ENCODE measurements around the gene SUPT3H. TPM values are rescaled to one million over a fixed set of nuclear protein-coding genes. Genes with fewer than 3 reads are reported as not detected.

Gene SUPT3H
- total RNA-seq, 1 donor from 2014 or later: 2.6 TPM

DNA sequence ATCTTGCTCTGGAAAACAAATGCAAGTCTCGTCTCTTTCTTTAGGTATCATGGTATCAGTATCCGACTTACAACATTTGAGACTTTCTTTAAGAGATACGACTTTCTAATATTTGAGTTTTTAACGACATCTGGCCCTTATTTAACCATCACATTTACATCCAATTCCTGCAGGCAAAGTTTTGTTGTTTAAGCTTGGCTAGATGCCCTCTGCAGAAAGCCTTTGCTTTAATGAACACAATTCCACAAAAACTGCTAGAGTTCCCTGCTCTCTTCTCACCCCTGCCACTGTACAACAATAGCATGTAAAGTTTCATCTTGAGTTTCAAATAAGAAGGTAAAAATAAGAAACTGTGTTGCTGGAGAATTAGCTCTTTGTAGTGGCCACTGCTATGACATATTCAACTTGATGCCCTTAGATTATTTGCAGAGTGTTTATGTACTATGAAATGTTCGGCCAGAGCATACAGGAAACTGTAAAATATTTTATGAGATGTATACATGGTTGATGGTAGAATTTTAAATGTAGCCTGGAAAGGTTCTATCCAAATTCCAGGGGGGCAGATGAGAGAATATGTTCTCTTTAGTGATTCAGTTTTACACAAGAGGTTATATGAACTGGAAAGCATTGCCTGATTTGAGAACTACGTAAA is 551.6 kb downstream of the SUPT3H start:
- Histone ChIP-seq H3K36me3 (no peaks in the 10 kb centered on the region), H3K27me3 (ENCODE audit: low read depth) (no peaks in the 10 kb centered on the region), H3K9me3 (replicated peaks) (no peaks in the 10 kb centered on the region), H3K4me1 (no peaks in the 10 kb centered on the region), H3K27ac (replicated peaks) (no peak overlapping the region), H3K4me3 (no peak overlapping the region)
- intact Hi-C loops (cut with micrococcal nuclease): no loop called here
- no peak for DNase-seq
- TF ChIP-seq, protein P1, sequence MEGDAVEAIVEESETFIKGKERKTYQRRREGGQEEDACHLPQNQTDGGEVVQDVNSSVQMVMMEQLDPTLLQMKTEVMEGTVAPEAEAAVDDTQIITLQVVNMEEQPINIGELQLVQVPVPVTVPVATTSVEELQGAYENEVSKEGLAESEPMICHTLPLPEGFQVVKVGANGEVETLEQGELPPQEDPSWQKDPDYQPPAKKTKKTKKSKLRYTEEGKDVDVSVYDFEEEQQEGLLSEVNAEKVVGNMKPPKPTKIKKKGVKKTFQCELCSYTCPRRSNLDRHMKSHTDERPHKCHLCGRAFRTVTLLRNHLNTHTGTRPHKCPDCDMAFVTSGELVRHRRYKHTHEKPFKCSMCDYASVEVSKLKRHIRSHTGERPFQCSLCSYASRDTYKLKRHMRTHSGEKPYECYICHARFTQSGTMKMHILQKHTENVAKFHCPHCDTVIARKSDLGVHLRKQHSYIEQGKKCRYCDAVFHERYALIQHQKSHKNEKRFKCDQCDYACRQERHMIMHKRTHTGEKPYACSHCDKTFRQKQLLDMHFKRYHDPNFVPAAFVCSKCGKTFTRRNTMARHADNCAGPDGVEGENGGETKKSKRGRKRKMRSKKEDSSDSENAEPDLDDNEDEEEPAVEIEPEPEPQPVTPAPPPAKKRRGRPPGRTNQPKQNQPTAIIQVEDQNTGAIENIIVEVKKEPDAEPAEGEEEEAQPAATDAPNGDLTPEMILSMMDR (IDR thresholded peaks at IDR 0.05; ENCODE audit: borderline replicate concordance): no peak

DNA sequence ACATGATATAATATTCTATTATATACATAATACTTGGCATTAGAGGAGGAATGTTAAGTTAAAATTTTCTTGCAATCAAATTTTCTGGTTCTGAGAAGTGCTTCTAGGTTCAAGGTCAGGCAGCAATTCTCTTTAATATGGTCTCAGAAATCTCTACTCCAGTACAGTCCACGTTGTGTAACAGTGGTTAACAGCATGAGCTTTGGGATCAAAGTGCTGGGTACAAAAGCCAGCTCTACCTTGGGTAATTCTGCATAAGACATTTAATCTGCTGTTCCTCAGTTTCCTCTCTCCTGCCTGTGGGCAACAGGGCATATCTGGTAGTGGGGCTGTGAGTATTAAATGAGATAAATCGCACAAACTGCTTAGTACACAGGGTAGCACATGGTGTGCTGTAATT is 552.5 kb downstream of the SUPT3H start:
- H3K27me3 ChIP-seq (ENCODE audit: low read depth): no peaks in the 10 kb centered on the region
- H3K4me1 ChIP-seq: no peaks in the 10 kb centered on the region
- H3K36me3 ChIP-seq: no peaks in the 10 kb centered on the region
- H3K27ac ChIP-seq (replicated peaks): no peak overlapping the region
- TF ChIP-seq, protein P1 (IDR thresholded peaks at IDR 0.05; ENCODE audit: borderline replicate concordance): no peak
- no peaks in the 10 kb centered on the region for H3K9me3 ChIP-seq (replicated peaks)
- H3K4me3 ChIP-seq: no peak overlapping the region
- intact Hi-C loops (cut with micrococcal nuclease): no loop called here
- DNase-seq: no peak

DNA sequence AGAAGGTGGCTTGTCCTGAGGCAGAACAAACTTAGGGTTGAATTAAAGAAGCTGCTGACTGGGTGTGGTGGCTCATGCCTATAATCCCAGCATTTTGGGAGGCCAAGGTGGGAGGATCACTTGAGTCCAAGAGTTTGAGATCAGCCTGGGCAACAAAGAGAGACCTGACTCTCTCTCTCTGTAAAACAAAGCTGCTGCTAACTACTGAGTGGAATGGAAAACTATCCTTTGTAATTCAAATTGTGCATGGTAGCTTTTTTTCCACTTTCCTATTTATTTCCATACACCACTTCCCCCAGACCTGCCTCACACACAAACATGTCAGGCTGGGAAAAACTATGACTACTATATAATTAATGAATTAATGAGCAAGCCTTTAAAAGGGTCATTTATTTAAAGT is 553.2 kb downstream of the SUPT3H start:
- TF ChIP-seq, protein P1 (IDR thresholded peaks at IDR 0.05; ENCODE audit: borderline replicate concordance): no peak
- no peak for DNase-seq
- intact Hi-C loops (cut with micrococcal nuclease): no loop called here
- no peaks in the 10 kb centered on the region for H3K27me3 ChIP-seq (ENCODE audit: low read depth)
- no peaks in the 10 kb centered on the region for H3K4me1 ChIP-seq
- H3K27ac ChIP-seq (replicated peaks): no peak overlapping the region
- H3K36me3 ChIP-seq: no peaks in the 10 kb centered on the region
- H3K4me3 ChIP-seq: no peak overlapping the region
- H3K9me3 ChIP-seq (replicated peaks): no peaks in the 10 kb centered on the region

DNA sequence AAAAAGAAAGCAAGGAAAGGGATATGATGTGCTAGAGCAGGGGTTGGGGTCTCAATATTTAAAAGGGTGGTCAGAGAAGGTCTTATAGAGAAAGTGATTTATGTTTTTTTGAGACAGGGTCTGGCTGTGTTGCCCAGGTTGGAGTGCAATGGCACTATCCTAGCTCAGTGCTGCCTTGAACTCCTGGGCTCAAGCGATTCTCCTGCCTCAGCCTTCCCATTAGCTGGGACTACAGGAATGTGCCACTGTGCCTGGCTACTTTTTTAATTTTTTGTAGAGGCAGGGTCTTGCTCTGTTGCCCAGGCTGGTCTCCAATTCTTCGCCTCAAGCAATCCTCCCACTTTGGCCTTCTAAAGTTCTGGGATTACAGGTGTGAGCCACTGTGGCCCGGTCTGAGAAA is 557.0 kb downstream of the SUPT3H start:
- H3K9me3 ChIP-seq (replicated peaks): peaks cover 9% of the 10 kb centered on the region
- no peaks in the 10 kb centered on the region for H3K36me3 ChIP-seq
- intact Hi-C loops (cut with micrococcal nuclease): no loop called here
- H3K4me3 ChIP-seq: no peak overlapping the region
- H3K27ac ChIP-seq (replicated peaks): no peak overlapping the region
- DNase-seq: no peak
- no peaks in the 10 kb centered on the region for H3K27me3 ChIP-seq (ENCODE audit: low read depth)
- H3K4me1 ChIP-seq: no peaks in the 10 kb centered on the region
- TF ChIP-seq, protein P1 (IDR thresholded peaks at IDR 0.05; ENCODE audit: borderline replicate concordance): no peak

DNA sequence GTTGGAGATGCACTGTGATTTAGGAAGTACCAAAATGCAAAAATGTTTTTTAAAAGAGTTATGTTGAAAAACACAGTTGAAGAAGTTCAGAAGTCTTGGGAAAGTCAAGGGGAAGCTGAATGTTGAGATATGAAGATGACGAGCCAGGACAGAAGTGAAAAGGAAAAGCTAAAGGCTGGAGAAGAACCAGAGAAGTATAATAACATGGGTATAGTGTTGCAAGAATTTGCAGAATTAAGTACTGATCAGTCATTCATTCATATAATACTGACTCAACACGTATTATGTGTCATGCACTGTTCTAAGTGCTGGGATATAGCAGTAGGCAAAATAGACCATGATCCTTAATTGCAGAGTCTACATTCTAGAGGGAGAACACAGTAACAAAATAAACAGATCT is 557.4 kb downstream of the SUPT3H start:
- no peak overlapping the region for H3K4me3 ChIP-seq
- no peak overlapping the region for H3K27ac ChIP-seq (replicated peaks)
- TF ChIP-seq, protein P1 (IDR thresholded peaks at IDR 0.05; ENCODE audit: borderline replicate concordance): no peak
- H3K4me1 ChIP-seq: no peaks in the 10 kb centered on the region
- intact Hi-C loops (cut with micrococcal nuclease): no loop called here
- H3K36me3 ChIP-seq: no peaks in the 10 kb centered on the region
- DNase-seq: no peak
- no peaks in the 10 kb centered on the region for H3K27me3 ChIP-seq (ENCODE audit: low read depth)
- H3K9me3 ChIP-seq (replicated peaks): peaks cover 9% of the 10 kb centered on the region
